ENCODE data around the gene RPH3AL. TPM values are rescaled to one million over a fixed set of nuclear protein-coding genes. Genes with fewer than 3 reads are reported as not detected.

RPH3AL gene
- total RNA-seq, 1 donor from 2014 or later, result 22.3 TPM

DNA sequence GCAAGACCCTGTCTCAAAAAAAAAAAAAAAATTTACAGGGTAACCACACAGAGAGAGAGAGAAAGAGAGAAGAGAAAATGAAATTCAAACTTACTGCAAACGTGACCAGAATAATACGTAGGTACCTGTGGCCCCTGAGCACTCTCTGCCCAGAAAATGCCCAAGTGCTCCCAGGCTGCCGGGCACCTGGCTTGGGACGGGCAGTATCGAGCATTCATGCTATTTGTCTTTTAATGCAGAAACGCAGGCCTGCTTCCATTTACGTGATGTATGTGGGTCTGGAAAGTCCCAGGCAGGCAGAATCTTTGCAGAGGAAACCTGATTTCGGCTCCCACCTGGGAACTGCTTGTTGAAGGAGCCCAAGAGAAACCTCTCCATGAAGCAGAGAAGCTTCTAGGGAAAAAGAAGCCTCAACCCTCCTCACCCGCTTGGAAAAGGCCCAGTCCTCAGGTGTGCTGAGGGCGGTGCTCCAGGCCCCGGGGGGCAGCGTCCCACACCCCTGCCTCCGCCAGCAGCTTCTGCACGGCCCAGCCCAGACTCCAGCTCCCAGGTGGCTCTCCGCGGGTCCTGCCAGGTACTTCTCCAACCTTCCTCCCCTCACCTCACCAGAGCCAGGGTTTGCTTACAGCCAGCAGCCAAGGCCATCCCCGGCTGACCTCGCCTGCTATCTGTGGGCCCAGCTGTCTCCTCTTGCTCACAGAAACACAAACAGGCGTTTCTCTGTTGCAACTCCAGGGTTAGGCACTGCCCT, 14.0 kb downstream of the RPH3AL start:
- H3K27ac Mint-ChIP-seq (ENCODE audit: unreplicated experiment), result peak overlapping the region; percentile 20
- peak; percentile 62 for DNase-seq

DNA sequence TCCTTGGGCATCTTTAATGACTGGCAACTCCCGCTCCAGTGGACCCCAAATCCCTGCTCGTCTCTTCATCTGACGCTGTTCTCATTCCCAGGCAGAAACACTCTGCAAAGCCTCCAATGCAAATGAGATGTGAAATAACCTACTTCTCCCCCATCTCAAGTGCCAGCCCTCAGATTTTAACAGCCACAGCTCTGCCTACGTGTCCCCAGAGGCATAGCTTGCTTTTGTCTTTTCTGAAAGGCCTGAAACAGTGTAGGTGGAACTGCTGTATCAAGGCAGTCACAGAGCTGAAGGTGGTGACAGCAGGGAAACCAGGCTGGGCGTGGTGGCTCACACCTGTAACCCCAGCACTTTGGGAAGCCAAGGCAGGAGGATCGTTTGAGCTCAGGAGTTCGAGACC, 14.7 kb downstream of the RPH3AL start:
- no peak for DNase-seq
- no peaks in the 10 kb centered on the region for H3K36me3 Mint-ChIP-seq (ENCODE audit: unreplicated experiment)
- no peak overlapping the region for H3K27ac Mint-ChIP-seq (ENCODE audit: unreplicated experiment)
- peaks cover 35% of the 10 kb centered on the region for H3K4me1 Mint-ChIP-seq (ENCODE audit: low read depth, unreplicated experiment)
- TF ChIP-seq, protein P1, sequence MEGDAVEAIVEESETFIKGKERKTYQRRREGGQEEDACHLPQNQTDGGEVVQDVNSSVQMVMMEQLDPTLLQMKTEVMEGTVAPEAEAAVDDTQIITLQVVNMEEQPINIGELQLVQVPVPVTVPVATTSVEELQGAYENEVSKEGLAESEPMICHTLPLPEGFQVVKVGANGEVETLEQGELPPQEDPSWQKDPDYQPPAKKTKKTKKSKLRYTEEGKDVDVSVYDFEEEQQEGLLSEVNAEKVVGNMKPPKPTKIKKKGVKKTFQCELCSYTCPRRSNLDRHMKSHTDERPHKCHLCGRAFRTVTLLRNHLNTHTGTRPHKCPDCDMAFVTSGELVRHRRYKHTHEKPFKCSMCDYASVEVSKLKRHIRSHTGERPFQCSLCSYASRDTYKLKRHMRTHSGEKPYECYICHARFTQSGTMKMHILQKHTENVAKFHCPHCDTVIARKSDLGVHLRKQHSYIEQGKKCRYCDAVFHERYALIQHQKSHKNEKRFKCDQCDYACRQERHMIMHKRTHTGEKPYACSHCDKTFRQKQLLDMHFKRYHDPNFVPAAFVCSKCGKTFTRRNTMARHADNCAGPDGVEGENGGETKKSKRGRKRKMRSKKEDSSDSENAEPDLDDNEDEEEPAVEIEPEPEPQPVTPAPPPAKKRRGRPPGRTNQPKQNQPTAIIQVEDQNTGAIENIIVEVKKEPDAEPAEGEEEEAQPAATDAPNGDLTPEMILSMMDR (IDR thresholded peaks at IDR 0.05; ENCODE audit: partially characterized antibody, unreplicated experiment), result no peak
- H3K4me3 Mint-ChIP-seq (ENCODE audit: unreplicated experiment), result peak overlapping the region; percentile 23
- H3K27me3 Mint-ChIP-seq (ENCODE audit: unreplicated experiment), result peaks cover 9% of the 10 kb centered on the region
- peaks cover 8% of the 10 kb centered on the region for H3K9me3 Mint-ChIP-seq (ENCODE audit: unreplicated experiment)

More for the DNA sequence above, 14.0 kb downstream of the RPH3AL start:
- Mint-ChIP-seq H3K4me3 (ENCODE audit: unreplicated experiment) (peak overlapping the region; percentile 23), H3K4me1 (ENCODE audit: low read depth, unreplicated experiment) (peaks cover 30% of the 10 kb centered on the region), H3K27me3 (ENCODE audit: unreplicated experiment) (peaks cover 9% of the 10 kb centered on the region), H3K9me3 (ENCODE audit: unreplicated experiment) (peaks cover 8% of the 10 kb centered on the region), H3K36me3 (ENCODE audit: unreplicated experiment) (no peaks in the 10 kb centered on the region)
- TF ChIP-seq, protein P1 (IDR thresholded peaks at IDR 0.05; ENCODE audit: partially characterized antibody, unreplicated experiment), result no peak

DNA sequence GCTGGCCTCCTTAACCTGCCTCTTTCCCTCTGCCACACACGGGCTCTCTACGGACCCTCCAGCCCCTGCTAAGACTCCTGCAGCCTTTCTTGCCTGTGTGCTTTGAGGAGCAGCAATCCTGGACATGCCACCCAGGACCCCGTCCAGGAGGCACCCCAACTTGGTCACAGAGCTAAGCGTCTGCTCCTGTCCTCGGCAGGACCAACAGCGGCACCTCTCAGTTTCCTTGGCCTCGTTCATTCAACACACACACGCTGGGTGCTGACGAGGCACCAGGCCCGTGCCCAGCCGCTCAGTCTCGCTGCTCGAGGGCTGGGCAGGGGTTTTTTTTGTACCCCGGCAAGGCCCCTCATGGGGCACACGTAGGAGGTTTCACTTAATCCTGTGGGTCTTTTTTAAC, 15.2 kb downstream of the RPH3AL start:
- TF ChIP-seq, protein P1 (IDR thresholded peaks at IDR 0.05; ENCODE audit: partially characterized antibody, unreplicated experiment), result no peak
- no peak overlapping the region for H3K27ac Mint-ChIP-seq (ENCODE audit: unreplicated experiment)
- H3K9me3 Mint-ChIP-seq (ENCODE audit: unreplicated experiment), result peaks cover 8% of the 10 kb centered on the region
- no peaks in the 10 kb centered on the region for H3K36me3 Mint-ChIP-seq (ENCODE audit: unreplicated experiment)
- peak overlapping the region; percentile 23 for H3K4me3 Mint-ChIP-seq (ENCODE audit: unreplicated experiment)
- no peak for DNase-seq
- peaks cover 35% of the 10 kb centered on the region for H3K4me1 Mint-ChIP-seq (ENCODE audit: low read depth, unreplicated experiment)
- peaks cover 9% of the 10 kb centered on the region for H3K27me3 Mint-ChIP-seq (ENCODE audit: unreplicated experiment)

DNA sequence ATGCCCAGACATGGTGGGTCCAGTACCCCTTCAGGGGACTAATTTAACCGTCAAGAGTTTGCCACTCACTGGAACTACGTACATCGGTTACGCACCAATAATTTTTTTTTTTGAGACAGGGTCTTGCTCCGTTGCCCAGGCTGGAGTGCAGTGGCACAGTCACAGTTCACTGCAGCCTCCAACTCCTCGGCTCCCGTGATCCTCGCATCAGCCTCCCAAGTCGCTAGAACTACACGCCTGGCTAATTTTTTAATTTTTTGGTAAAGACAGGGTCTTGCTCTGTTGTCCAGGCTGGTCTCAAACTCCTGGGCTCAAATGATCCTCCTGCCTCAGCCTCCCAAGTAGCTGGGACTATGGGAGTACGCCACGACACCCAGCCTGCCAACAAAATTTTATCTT, 15.6 kb downstream of the RPH3AL start:
- TF ChIP-seq, protein P1 (IDR thresholded peaks at IDR 0.05; ENCODE audit: partially characterized antibody, unreplicated experiment), result no peak
- Mint-ChIP-seq H3K36me3 (ENCODE audit: unreplicated experiment) (no peaks in the 10 kb centered on the region), H3K9me3 (ENCODE audit: unreplicated experiment) (peaks cover 8% of the 10 kb centered on the region), H3K4me3 (ENCODE audit: unreplicated experiment) (no peak overlapping the region), H3K4me1 (ENCODE audit: low read depth, unreplicated experiment) (peaks cover 36% of the 10 kb centered on the region), H3K27me3 (ENCODE audit: unreplicated experiment) (peaks cover 9% of the 10 kb centered on the region), H3K27ac (ENCODE audit: unreplicated experiment) (no peak overlapping the region)
- DNase-seq, result no peak
